Heart right ventricle (tissue), 16 donors: Measurements from ENCODE around the gene PRPF19. TPM values are rescaled to one million over a fixed set of nuclear protein-coding genes. Genes with fewer than 3 reads are reported as not detected.

Experiments used
- ATAC-seq, 8 donors: fragments of 200-7000 bp; cut with Tn5 transposase; one replicate each; pipeline ENCODE4 v1.9.1; 2020; ENCODE audit warnings: mild to moderate bottlenecking in 8 of 8, moderate library complexity in 8 of 8, moderate number of reproducible peaks in 1 of 8
- DNase-seq, 2 donors: peaks; one replicate each; pipeline ENCODE4 v3.0.0-alpha.2; 2020
- H3K27ac ChIP-seq, 10 donors: fragments of 200-600 bp; sonication (generic) in 2 of 10; one replicate each; pipeline versions ENCODE4 v1.5.0 to v1.8.0; 2020 to 2022; ENCODE audit warnings: mild to moderate bottlenecking in 3 of 10
- H3K27me3 ChIP-seq, 7 donors: fragments of 200-600 bp; one replicate each; pipeline ENCODE4 v1.8.0; 2021 to 2022; ENCODE audit warnings: mild to moderate bottlenecking in 2 of 7
- H3K36me3 ChIP-seq, 9 donors: fragments of 200-600 bp; sonication (generic) in 1 of 9; one replicate each; pipeline versions ENCODE4 v1.5.0 to v1.8.0; 2020 to 2022; ENCODE audit warnings: mild to moderate bottlenecking in 2 of 9
- H3K4me1 ChIP-seq, 9 donors: fragments of 200-600 bp; sonication (generic) in 1 of 9; one replicate each; pipeline versions ENCODE4 v1.5.0 to v1.8.0; 2020 to 2022; ENCODE audit warnings: mild to moderate bottlenecking in 4 of 9
- H3K4me3 ChIP-seq, 10 donors: fragments of 200-600 bp; sonication (generic) in 2 of 10; one replicate each; pipeline versions ENCODE4 v1.5.0 to v1.8.0; 2020 to 2022; ENCODE audit warnings: mild to moderate bottlenecking in 7 of 10, moderate library complexity in 2 of 10
- H3K9me3 ChIP-seq, 11 donors: fragments of 200-600 bp in 10 of 11; sonication (generic) in 2 of 11; one replicate each; pipeline versions ENCODE4 v1.5.0 to v1.8.0; 2013 to 2022; ENCODE audit warnings: mild to moderate bottlenecking in 2 of 11, control low read depth in 1 of 11, moderate library complexity in 1 of 11
- CTCF ChIP-seq, 9 donors: fragments of 200-600 bp; sonication (generic) in 2 of 9; IDR thresholded peaks; one replicate each; pipeline versions ENCODE4 v1.5.0 to v1.8.0; 2021 to 2022; ENCODE audit warnings: antibody characterized with exemption in 9 of 9, mild to moderate bottlenecking in 5 of 9, moderate library complexity in 1 of 9
- WGBS, 2 donors: extraction: QIAGEN DNeasy Blood & Tissue Kit; methylation state at CpG; one replicate each; pipeline ENCODE4 v1.1.7; 2013; ENCODE audit warnings: inconsistent platforms in 1 of 2; 5-methylcytosine and 5-hydroxymethylcytosine counted together
- intact Hi-C, 10 donors: fragments of 100-400 bp; cut with DNase I; formaldehyde crosslinking; loops; one replicate each; pipeline versions ENCODE4 v1.11.1 to v1.14.2; 2022
- polyA plus RNA-seq, 2 donors: library from polyadenylated mRNA; stranded (reverse); fragments of 200-250 nt; gene quantifications; one replicate each; pipeline ENCODE4 v1.2.3, GENCODE V29; 2013
- total RNA-seq, 10 donors: library from RNA; stranded (reverse); fragmentation: NEBNext Ultra II Directional in 3 of 10; extraction: Animal tissue kit (Norgen Biotek cat#: 25700) in 3 of 10; gene quantifications; one replicate each; pipeline versions ENCODE4 v1.2.1 to v1.2.4, GENCODE V29; 2021 to 2023
- donor health status: Arrhythmogenic right ventricular cardiomyopathy.
- donor health status: ischemic (EF 13 %, LVEDD 7.1; RV severe dilation, severe dysfunction).
- donor health status: healthy with polysubstance abuse.
- donor health status: DM: no; HTN: yes; CAD: no.
- donor health status: DM: no; HTN: no; CAD: no.
- donor health status: ischemic (EF 25% LVEDD 6.9; RV normal size, moderate dysfunction).
- donor health status: ischemic (EF 25% LVEDD 5.7; RV mildly dilated, moderate dysfunction).
- donor health status: healthy.
- donor health status: DM: yes; HTN: yes; CAD: no.
- donor health status: Ischemic cardiomyopathy.
- donor health status: ischemic (EF 35%, LVEDD 5.7; RV mildly dilated, moderate dysfunction).
- donor health status: nonischemic (EF 11% LVEDD 7.7; RV severe dilation, severe dysfunction).
- donor health status: DM: yes; HTN: yes; CAD: no.
- donor health status: PGD.
- donor health status: ischemic (EF 29% LVEDD 5.4; RV normal size, mild dysfunction).
- donor health status: nonischemic (EF 23%, LVEDD 6.1; RV moderate dilation, normal function).

The PRPF19 gene
- total and polyA plus RNA-seq, 12 donors, result 32.0 to 53.0 (median 40.1) TPM

- Histone ChIP-seq H3K36me3 (peaks cover 0 to 66% (median 7%) of the 10 kb centered on the region in 9 donors), H3K4me3 (no peak overlapping the region), H3K4me1 (peaks cover 0 to 51% (median 19%) of the 10 kb centered on the region in 9 donors), H3K27ac (peak overlapping the region in 8 of 10 donors; percentile 11 to 77 (median 74)), H3K9me3 (no peaks in the 10 kb centered on the region), H3K27me3 (no peaks in the 10 kb centered on the region)
- DNase-seq, result no peak
- ATAC-seq, result no peak
- TF ChIP-seq CTCF (IDR thresholded peaks at IDR 0.05), result no peak
- intact Hi-C loops, result no loop called here
- 94 to 96% methylated on average over 8 of the region's 8 CpGs for WGBS, 2 donors
Observed at GRCh38 chr11:60937811-60938210, 31.4 kb upstream of the PRPF19 start.

GRCh38 chr11:60937144-60937527 is 30.8 kb upstream of the PRPF19 start:
- H3K4me3 ChIP-seq, result no peak overlapping the region
- H3K36me3 ChIP-seq, result peaks cover 0 to 60% (median 7%) of the 10 kb centered on the region in 9 donors
- no peaks in the 10 kb centered on the region for H3K27me3 ChIP-seq
- 55 to 58% methylated on average over 12 of the region's 12 CpGs for WGBS, 2 donors
- ATAC-seq (peak; percentile 44 to 84 (median 82)), DNase-seq (peak; percentile 64 to 69)
- peak overlapping the region; percentile 46 to 77 (median 74) for H3K27ac ChIP-seq
- TF ChIP-seq CTCF (IDR thresholded peaks at IDR 0.05), result no peak
- peaks cover 0 to 45% (median 19%) of the 10 kb centered on the region in 9 donors for H3K4me1 ChIP-seq
- H3K9me3 ChIP-seq, result no peaks in the 10 kb centered on the region
- intact Hi-C loops, result no loop called here

GRCh38 chr11:60936467-60937143 is 30.2 kb upstream of the PRPF19 start:
- no peaks in the 10 kb centered on the region for H3K9me3 ChIP-seq
- H3K27me3 ChIP-seq, result no peaks in the 10 kb centered on the region
- intact Hi-C loops, result no loop called here
- no peak overlapping the region for H3K4me3 ChIP-seq
- H3K27ac ChIP-seq, result peak overlapping the region; percentile 46 to 77 (median 74)
- peak in 4 of 8 donors; percentile 3 to 20 (median 13) for ATAC-seq
- no peak for DNase-seq
- peaks cover 0 to 39% (median 16%) of the 10 kb centered on the region in 9 donors for H3K4me1 ChIP-seq
- WGBS, 2 donors, result 89% methylated on average over 18 of the region's 18 CpGs
- H3K36me3 ChIP-seq, result peaks cover 0 to 55% (median 7%) of the 10 kb centered on the region in 9 donors
- TF ChIP-seq CTCF (IDR thresholded peaks at IDR 0.05), result no peak

GRCh38 chr11:60935676-60936442 is 29.5 kb upstream of the PRPF19 start:
- H3K4me1 ChIP-seq, result peaks cover 0 to 32% (median 16%) of the 10 kb centered on the region in 9 donors
- no peak for ATAC-seq
- H3K27ac ChIP-seq, result peak overlapping the region in 8 of 10 donors; percentile 46 to 77 (median 74)
- intact Hi-C loops, result no loop called here
- 91 to 93% methylated on average over 27 of the region's 27 CpGs for WGBS, 2 donors
- TF ChIP-seq CTCF (IDR thresholded peaks at IDR 0.05), result no peak
- no peak overlapping the region for H3K4me3 ChIP-seq
- no peaks in the 10 kb centered on the region for H3K27me3 ChIP-seq
- H3K9me3 ChIP-seq, result no peaks in the 10 kb centered on the region
- no peak for DNase-seq
- H3K36me3 ChIP-seq, result peaks cover 0 to 55% (median 6%) of the 10 kb centered on the region in 9 donors
